Inferior parietal cortex (tissue), 1 donor: Measurements from ENCODE around the gene HCAR3.
A peak's percentile ranks its signal among the peaks of the same experiment; 100 is the strongest.
"Not testable (repeated sequence)": the region's sequence is repeated elsewhere in the genome, so short reads cannot be mapped to it uniquely, and the experiment has no call there.

Experiments
- DNase-seq: peaks from one replicate; pipeline ENCODE4 v3.0.0-alpha.2; 2016; ENCODE audit errors: extremely low spot score

HCAR3 gene

GRCh38 chr12:122716658-122717057, at the start of gene HCAR3:
Gene HCAR3 (minus strand): TSS chr12:122716811. CDS start chr12:122716737, 74 bp downstream.
- DNase-seq, result not testable (repeated sequence)

GRCh38 chr12:122757568-122757967, 41.0 kb upstream of the HCAR3 start:
- DNase-seq, result no peak

GRCh38 chr12:122754790-122755189, 38.2 kb upstream of the HCAR3 start:
- DNase-seq, result no peak

GRCh38 chr12:122753319-122753650, 36.7 kb upstream of the HCAR3 start:
- DNase-seq, result no peak

- peak; percentile 98 for DNase-seq
Observed at GRCh38 chr12:122752464-122753318, 36.1 kb upstream of the HCAR3 start, which contains the start of gene DENR. Gene DENR (plus strand): TSS chr12:122752824. CDS start chr12:122753702, 878 bp downstream.

- not testable (repeated sequence) for DNase-seq
Observed at GRCh38 chr12:122750781-122751515, 34.3 kb upstream of the HCAR3 start.

GRCh38 chr12:122749569-122750332, 33.1 kb upstream of the HCAR3 start:
- no peak for DNase-seq

- no peak for DNase-seq
Observed at GRCh38 chr12:122747224-122748135, 30.9 kb upstream of the HCAR3 start.

GRCh38 chr12:122743895-122744525, 27.4 kb upstream of the HCAR3 start:
- DNase-seq, result no peak

- DNase-seq, result no peak
Observed at GRCh38 chr12:122740351-122740750, 23.7 kb upstream of the HCAR3 start.

- DNase-seq, result no peak
Observed at GRCh38 chr12:122738571-122738970, 22.0 kb upstream of the HCAR3 start.

- DNase-seq, result no peak
Observed at GRCh38 chr12:122732611-122733010, 16.0 kb upstream of the HCAR3 start.

- no peak for DNase-seq
Observed at GRCh38 chr12:122732170-122732569, 15.6 kb upstream of the HCAR3 start.

GRCh38 chr12:122730215-122731014, 13.8 kb upstream of the HCAR3 start, which contains the start of gene HCAR1:
Gene HCAR1 (minus strand): TSS chr12:122730844. CDS start chr12:122730339, 505 bp downstream.
- DNase-seq, result no peak

- no peak for DNase-seq
Observed at GRCh38 chr12:122729583-122730214, 13.1 kb upstream of the HCAR3 start.

- DNase-seq, result no peak
Observed at GRCh38 chr12:122726080-122726558, 9.5 kb upstream of the HCAR3 start.

- DNase-seq, result no peak
Observed at GRCh38 chr12:122725452-122726079, 9.0 kb upstream of the HCAR3 start.

- no peak for DNase-seq
Observed at GRCh38 chr12:122724641-122725243, 8.1 kb upstream of the HCAR3 start.
